Sciatic nerve (tissue), 2 donors: Measurements from ENCODE around the gene ATP2C2. TPM values are rescaled to one million over a fixed set of nuclear protein-coding genes. Genes with fewer than 3 reads are reported as not detected.
"Not testable (repeated sequence)": the region's sequence is repeated elsewhere in the genome, so short reads cannot be mapped to it uniquely, and the experiment has no call there.

Source experiments
- ATAC-seq: fragments of 200-7000 bp; cut with Tn5 transposase; one replicate; pipeline ENCODE4 v1.9.1; 2020; ENCODE audit warnings: mild to moderate bottlenecking, moderate library complexity
- DNase-seq: peaks from one replicate; pipeline ENCODE4 v3.0.0-alpha.2; 2020; ENCODE audit warnings: low spot score
- intact Hi-C: fragments of 100-400 bp; cut with DNase I; formaldehyde crosslinking; loops from one replicate; pipeline ENCODE4 v1.14.2; 2022
- total RNA-seq: library from RNA; stranded (reverse); fragmentation: NEBNext Ultra II Directional; extraction: Animal tissue kit (Norgen Biotek cat#: 25700); gene quantifications from one replicate; pipeline ENCODE4 v1.2.1, GENCODE V29; 2021
- donor health status: DM: no; HTN: no; CAD: no.
- donor health status: DM: no; HTN: no; CAD: no.

Gene ATP2C2
- 0.58 TPM for total RNA-seq

GRCh38 chr16:84368308-84368996, at the start of gene ATP2C2:
ATP2C2 (plus strand) TSS chr16:84368538; CDS start chr16:84368616, 78 bp downstream.
- DNase-seq (no peak), ATAC-seq (no peak)
- intact Hi-C loops = no loop called here

- no peak for DNase-seq
- intact Hi-C loops = no loop called here
- ATAC-seq = no peak
These were observed 49.1 kb upstream of the ATP2C2 start for GRCh38 chr16:84319146-84319760.

GRCh38 chr16:84320511-84320910, 47.8 kb upstream of the ATP2C2 start:
- intact Hi-C loops = no loop called here
- ATAC-seq (no peak), DNase-seq (no peak)

GRCh38 chr16:84321932-84322331, 46.4 kb upstream of the ATP2C2 start:
- no peak for DNase-seq
- intact Hi-C loops = no loop called here

GRCh38 chr16:84322749-84323148, 45.6 kb upstream of the ATP2C2 start:
- intact Hi-C loops = no loop called here
- ATAC-seq = no peak
- DNase-seq = no peak

More at GRCh38 chr16:84321932-84322331, 46.4 kb upstream of the ATP2C2 start:
- ATAC-seq = no peak

- ATAC-seq = no peak
These were observed 44.7 kb upstream of the ATP2C2 start for GRCh38 chr16:84323606-84324005.

GRCh38 chr16:84324434-84325262, 43.7 kb upstream of the ATP2C2 start:
- no peak for ATAC-seq
- intact Hi-C loops = no loop called here
- no peak for DNase-seq

More at GRCh38 chr16:84323606-84324005, 44.7 kb upstream of the ATP2C2 start:
- DNase-seq = no peak
- intact Hi-C loops = no loop called here

GRCh38 chr16:84326545-84326944, 41.8 kb upstream of the ATP2C2 start:
- DNase-seq = no peak
- intact Hi-C loops = no loop called here

GRCh38 chr16:84327926-84328505, 40.3 kb upstream of the ATP2C2 start:
- DNase-seq (no peak), ATAC-seq (no peak)
- intact Hi-C loops = no loop called here

More at GRCh38 chr16:84326545-84326944, 41.8 kb upstream of the ATP2C2 start:
- no peak for ATAC-seq

GRCh38 chr16:84329016-84329415, 39.3 kb upstream of the ATP2C2 start:
- no peak for DNase-seq
- intact Hi-C loops = no loop called here
- ATAC-seq = no peak

- ATAC-seq (no peak), DNase-seq (no peak)
- intact Hi-C loops = no loop called here
These were observed 38.3 kb upstream of the ATP2C2 start for GRCh38 chr16:84329843-84330684.

- intact Hi-C loops = no loop called here
- no peak for ATAC-seq
- no peak for DNase-seq
These were observed 37.7 kb upstream of the ATP2C2 start for GRCh38 chr16:84330685-84331050.

GRCh38 chr16:84331998-84332780, 36.1 kb upstream of the ATP2C2 start:
- intact Hi-C loops = no loop called here
- ATAC-seq (no peak), DNase-seq (no peak)

- DNase-seq (no peak), ATAC-seq (no peak)
- intact Hi-C loops = no loop called here
These were observed 35.2 kb upstream of the ATP2C2 start for GRCh38 chr16:84332975-84333684.

GRCh38 chr16:84334058-84334457, 34.3 kb upstream of the ATP2C2 start:
- DNase-seq (no peak), ATAC-seq (no peak)
- intact Hi-C loops = no loop called here

GRCh38 chr16:84334482-84334881, 33.9 kb upstream of the ATP2C2 start:
- ATAC-seq (no peak), DNase-seq (no peak)
- intact Hi-C loops = no loop called here

GRCh38 chr16:84337236-84337635, 31.1 kb upstream of the ATP2C2 start:
- DNase-seq, intact Hi-C loops, ATAC-seq: not testable (repeated sequence)
